Gastroesophageal sphincter (tissue), 3 donors: Measurements from ENCODE around the gene ERCC5.

Source experiments
- POLR2A ChIP-seq, 2 donors: fragments of 450-650 bp; IDR thresholded peaks; one replicate each; pipeline ENCODE4 v1.6.1; 2017; ENCODE audit warnings: antibody characterized with exemption in 2 of 2, mild to moderate bottlenecking in 2 of 2, moderate library complexity in 1 of 2
- POLR2AphosphoS5 ChIP-seq: sonication (generic); formaldehyde crosslinking; IDR thresholded peaks from one replicate; pipeline ENCODE4 v1.6.1; 2017; ENCODE audit warnings: antibody characterized with exemption
- TF ChIP-seq, protein P1 (sequence below), 4 experiments: fragments of 200-600 bp in 2 of 4; fragments of 450-650 bp in 2 of 4; sonication (generic) in 1 of 4; IDR thresholded peaks; one replicate each; pipeline ENCODE4 v1.5.1; 2017 to 2019; ENCODE audit warnings: antibody characterized with exemption in 4 of 4, mild to moderate bottlenecking in 2 of 4, moderate library complexity in 2 of 4

DNA sequence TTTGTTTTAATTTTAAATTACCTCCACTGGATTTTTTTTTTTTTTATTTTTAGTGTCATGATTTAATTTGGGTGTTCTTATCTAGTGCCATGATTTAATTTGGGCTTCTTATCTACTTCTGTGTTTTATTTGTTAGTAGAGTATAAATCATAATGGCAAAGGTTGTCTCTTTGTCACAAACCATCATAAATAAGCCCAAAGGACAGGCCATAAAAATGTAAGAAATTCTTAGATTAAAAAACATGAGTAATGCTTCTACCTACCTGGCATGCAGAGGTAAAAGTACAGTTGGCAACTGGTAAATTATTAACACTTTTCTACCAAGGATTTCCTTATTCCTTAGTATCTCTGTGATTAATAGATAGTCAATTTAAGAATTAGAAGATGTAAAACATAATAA is 55.2 kb downstream of the ERCC5 start:
- TF ChIP-seq, protein P1, sequence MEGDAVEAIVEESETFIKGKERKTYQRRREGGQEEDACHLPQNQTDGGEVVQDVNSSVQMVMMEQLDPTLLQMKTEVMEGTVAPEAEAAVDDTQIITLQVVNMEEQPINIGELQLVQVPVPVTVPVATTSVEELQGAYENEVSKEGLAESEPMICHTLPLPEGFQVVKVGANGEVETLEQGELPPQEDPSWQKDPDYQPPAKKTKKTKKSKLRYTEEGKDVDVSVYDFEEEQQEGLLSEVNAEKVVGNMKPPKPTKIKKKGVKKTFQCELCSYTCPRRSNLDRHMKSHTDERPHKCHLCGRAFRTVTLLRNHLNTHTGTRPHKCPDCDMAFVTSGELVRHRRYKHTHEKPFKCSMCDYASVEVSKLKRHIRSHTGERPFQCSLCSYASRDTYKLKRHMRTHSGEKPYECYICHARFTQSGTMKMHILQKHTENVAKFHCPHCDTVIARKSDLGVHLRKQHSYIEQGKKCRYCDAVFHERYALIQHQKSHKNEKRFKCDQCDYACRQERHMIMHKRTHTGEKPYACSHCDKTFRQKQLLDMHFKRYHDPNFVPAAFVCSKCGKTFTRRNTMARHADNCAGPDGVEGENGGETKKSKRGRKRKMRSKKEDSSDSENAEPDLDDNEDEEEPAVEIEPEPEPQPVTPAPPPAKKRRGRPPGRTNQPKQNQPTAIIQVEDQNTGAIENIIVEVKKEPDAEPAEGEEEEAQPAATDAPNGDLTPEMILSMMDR (IDR thresholded peaks at IDR 0.05), result no peak
- TF ChIP-seq POLR2AphosphoS5 (no peak), POLR2A (IDR thresholded peaks at IDR 0.05) (no peak)
